Activated T-helper 2 cell treated with anti-CD3 and anti-CD28 coated beads, Interferon-gamma antibody, Interleukin-2, Interleukin-4, amounts not matched to agents 10 μg/mL and 5 μg/mL and 100 μg/mL, durations not matched to agents 14 hours and 24 hours and 36 hours (primary cell): Measurements from ENCODE around the gene BRD9. TPM values are rescaled to one million over a fixed set of nuclear protein-coding genes. Genes with fewer than 3 reads are reported as not detected.

ENCODE experiments used
- DNase-seq: peaks from one replicate; pipeline ENCODE4 v3.0.0; 2021; ENCODE audit warnings: low spot score
- H3K27ac Mint-ChIP-seq: one replicate; pipeline ENCODE4 v1.8.0; 2021; ENCODE audit warnings: mixed read lengths
- H3K27me3 Mint-ChIP-seq: one replicate; pipeline ENCODE4 v1.8.0; 2021; ENCODE audit warnings: low read depth, mixed read lengths
- H3K36me3 Mint-ChIP-seq: one replicate; pipeline ENCODE4 v1.8.0; 2021; ENCODE audit warnings: low read depth, mixed read lengths
- H3K4me1 Mint-ChIP-seq: one replicate; pipeline ENCODE4 v1.8.0; 2021; ENCODE audit warnings: low read depth, mixed read lengths
- H3K4me3 Mint-ChIP-seq: one replicate; pipeline ENCODE4 v1.8.0; 2021; ENCODE audit warnings: low read depth, mild to moderate bottlenecking, moderate library complexity, mixed read lengths
- H3K9me3 Mint-ChIP-seq: one replicate; pipeline ENCODE4 v1.8.0; 2021; ENCODE audit warnings: mixed read lengths
- intact Hi-C: fragments of 100-400 bp; cut with micrococcal nuclease; formaldehyde crosslinking; loops from one replicate; pipeline ENCODE4 v1.15.1; 2023
- total RNA-seq: library from RNA; stranded (reverse); gene quantifications from 2 replicates; pipeline ENCODE4 v1.2.3, GENCODE V29; 2022

Gene BRD9
- total RNA-seq, 1 donor from 2014 or later: 72.9 TPM

DNA sequence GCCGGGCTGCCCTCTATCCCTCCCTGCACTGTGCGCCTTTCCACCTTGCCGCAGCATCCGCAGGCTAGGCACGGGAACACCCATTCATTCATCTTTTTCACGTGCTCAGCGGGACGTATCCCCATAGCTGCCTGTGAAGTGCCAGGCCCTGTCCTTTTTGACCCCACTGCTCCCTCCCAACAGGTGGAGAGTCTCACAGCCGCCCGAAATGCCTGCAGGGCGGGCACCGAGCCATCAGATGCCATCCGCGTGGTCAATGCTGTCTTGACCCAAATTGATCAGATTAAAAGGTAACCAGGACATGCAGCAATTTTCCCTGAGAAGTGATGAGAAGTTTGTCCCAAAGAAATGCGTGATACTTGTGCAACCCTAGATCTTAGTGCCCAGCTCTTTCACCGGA is 15.6 kb upstream of the BRD9 start:
- intact Hi-C loops: no loop called here
- H3K27me3 Mint-ChIP-seq: no peaks in the 10 kb centered on the region

DNA sequence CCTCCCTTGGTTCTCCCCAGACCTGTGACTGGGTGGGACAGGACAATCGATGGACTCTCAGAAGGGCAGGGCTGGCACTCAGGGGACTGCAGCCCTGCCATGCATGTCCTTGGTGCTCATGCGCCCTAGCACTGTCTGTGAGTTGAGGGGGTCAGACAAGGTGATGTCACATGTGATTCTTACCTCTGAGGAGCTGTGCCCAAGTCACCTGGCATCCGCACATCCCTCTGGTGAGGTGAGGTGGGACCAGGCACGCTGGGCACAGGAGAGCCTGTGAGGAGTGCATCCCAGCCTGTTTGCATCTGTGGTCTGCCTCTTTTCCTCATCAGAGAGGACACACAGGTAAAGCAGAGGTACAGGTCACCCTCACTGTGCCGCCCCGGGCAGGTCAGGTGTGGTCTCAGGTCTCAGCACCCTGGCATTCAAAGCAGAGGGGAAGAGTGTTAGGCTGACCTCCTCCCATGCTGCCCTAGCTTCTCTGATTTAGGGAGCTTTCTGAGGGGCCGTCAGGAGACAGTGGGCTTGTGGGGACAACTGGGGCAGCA is 14.8 kb upstream of the BRD9 start:
- no peak for DNase-seq
- Mint-ChIP-seq H3K27me3 (no peaks in the 10 kb centered on the region), H3K4me3 (no peak overlapping the region), H3K4me1 (peaks cover 5% of the 10 kb centered on the region), H3K9me3 (no peaks in the 10 kb centered on the region), H3K36me3 (peaks cover 48% of the 10 kb centered on the region), H3K27ac (no peak overlapping the region)
- intact Hi-C loops: no loop called here

More for the DNA sequence above, 15.6 kb upstream of the BRD9 start:
- Mint-ChIP-seq H3K4me1 (peaks cover 11% of the 10 kb centered on the region), H3K36me3 (peaks cover 51% of the 10 kb centered on the region), H3K27ac (no peak overlapping the region), H3K9me3 (no peaks in the 10 kb centered on the region), H3K4me3 (no peak overlapping the region)
- DNase-seq: no peak

DNA sequence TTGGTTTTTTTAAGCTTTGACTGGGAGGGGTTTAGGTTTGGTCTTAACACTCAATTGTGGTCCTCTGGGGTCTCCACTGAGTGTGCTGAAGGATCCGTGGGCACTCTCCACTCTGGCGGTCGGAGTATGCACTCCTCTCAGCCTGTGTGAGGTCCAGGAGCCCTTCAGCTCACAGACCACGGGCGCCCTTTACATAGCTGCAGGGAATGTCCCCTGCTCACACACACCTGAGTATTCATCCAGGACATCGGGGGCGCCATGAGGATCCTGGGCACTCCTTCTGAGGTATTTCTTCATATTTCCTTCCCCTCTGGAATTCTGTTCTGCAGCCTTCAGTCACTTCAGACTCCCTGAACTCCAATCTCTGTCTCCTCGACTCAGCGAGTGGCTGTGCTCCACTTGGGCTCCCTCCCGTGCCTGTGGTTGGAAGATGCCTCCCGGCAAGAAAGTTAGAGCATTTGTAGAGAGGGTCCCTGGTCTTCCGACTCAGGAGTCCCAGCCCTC is 12.6 kb upstream of the BRD9 start:
- Mint-ChIP-seq H3K36me3 (peaks cover 43% of the 10 kb centered on the region), H3K4me3 (no peak overlapping the region)
- DNase-seq: no peak

DNA sequence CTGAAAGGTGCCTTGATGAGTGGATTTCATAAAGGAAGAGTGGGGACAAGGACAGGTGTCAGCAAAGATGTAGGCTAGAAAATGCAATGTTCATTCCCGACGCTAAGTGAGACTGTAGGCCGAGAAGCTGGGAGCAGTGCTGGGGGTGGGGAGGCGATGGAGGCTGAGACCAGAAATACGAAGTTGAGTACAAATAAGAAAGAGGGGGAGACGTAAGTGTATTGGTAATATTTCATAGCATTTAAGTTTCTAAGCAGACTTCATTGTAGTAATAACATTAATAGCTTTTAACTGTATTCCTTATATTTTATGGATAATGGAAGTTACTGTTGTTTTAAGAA is 11.1 kb upstream of the BRD9 start:
- intact Hi-C loops: loop anchor here (5.0 kb wide), 1 partner anchor 231 kb away; no protein-coding TSS in a partner anchor
- H3K27ac Mint-ChIP-seq: no peak overlapping the region

More for the DNA sequence above, 12.6 kb upstream of the BRD9 start:
- Mint-ChIP-seq H3K27ac (no peak overlapping the region), H3K27me3 (no peaks in the 10 kb centered on the region), H3K9me3 (no peaks in the 10 kb centered on the region), H3K4me1 (no peaks in the 10 kb centered on the region)
- intact Hi-C loops: no loop called here

DNA sequence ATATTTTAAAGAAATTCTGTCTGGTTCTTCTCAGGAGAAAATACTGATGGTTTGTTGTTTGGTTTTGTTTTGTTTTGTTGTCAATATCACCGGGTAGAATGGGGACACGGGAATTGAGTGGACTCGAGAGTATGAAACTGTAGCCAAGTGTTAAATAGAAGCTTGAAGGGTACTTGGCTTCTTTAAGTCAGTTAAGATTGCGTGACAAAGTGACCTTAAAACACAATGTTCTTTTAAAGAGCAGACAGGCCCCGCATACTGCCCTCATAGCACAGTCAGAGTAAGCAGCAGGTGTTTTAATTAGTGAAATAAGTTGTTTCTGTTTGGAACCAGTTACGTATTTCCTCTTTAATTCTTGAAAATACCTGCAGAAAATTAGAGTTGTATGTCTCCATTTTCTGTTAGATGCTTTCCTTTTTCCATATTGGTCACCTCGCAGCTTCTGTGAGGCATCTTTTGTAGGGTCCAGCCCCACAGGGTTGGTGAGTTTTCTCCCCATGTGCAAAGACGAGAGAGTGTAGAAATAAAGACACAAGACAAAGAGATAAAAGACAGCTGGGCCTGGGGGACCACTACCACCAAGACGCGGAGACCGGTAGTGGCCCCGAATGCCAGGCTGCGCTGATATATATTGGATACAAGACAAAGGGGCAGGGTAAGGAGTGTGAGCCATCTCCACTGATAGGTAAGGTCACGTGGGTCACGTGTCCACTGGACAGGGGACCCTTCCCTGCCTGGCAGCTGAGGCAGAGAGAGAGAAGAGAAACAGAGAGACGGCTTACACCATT is 9.7 kb upstream of the BRD9 start:
- no peak overlapping the region for H3K4me3 Mint-ChIP-seq
- H3K36me3 Mint-ChIP-seq: peaks cover 37% of the 10 kb centered on the region
- no peaks in the 10 kb centered on the region for H3K9me3 Mint-ChIP-seq
- H3K27ac Mint-ChIP-seq: no peak overlapping the region
- H3K27me3 Mint-ChIP-seq: no peaks in the 10 kb centered on the region
- no peaks in the 10 kb centered on the region for H3K4me1 Mint-ChIP-seq
- DNase-seq: no peak
- intact Hi-C loops: loop anchor here (5.0 kb wide), 1 partner anchor 230 kb away; no protein-coding TSS in a partner anchor

More for the DNA sequence above, 11.1 kb upstream of the BRD9 start:
- no peaks in the 10 kb centered on the region for H3K9me3 Mint-ChIP-seq
- no peak for DNase-seq
- H3K36me3 Mint-ChIP-seq: peaks cover 43% of the 10 kb centered on the region
- H3K27me3 Mint-ChIP-seq: no peaks in the 10 kb centered on the region
- no peaks in the 10 kb centered on the region for H3K4me1 Mint-ChIP-seq
- no peak overlapping the region for H3K4me3 Mint-ChIP-seq

DNA sequence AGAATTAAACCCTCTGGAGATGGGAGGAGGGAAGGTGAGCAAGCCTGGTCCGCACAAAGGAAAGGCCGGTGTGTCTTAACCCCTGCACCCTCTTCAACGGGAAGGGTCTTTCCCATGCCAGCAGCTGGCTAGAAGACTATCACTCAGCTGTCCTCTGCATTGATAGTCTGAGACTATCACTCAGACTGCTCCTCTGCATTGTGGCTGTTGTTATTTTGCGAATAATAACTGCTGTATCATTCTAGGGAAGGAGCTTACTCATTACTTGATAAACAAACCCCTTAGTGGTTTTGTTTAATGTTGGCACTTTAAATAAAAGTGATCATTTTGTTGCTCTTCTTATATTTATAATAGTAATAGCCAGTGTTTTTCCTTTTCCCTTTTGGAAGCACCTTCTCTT is 8.2 kb upstream of the BRD9 start:
- Mint-ChIP-seq H3K4me3 (no peak overlapping the region), H3K27ac (no peak overlapping the region), H3K9me3 (no peaks in the 10 kb centered on the region), H3K4me1 (peaks cover 6% of the 10 kb centered on the region), H3K27me3 (no peaks in the 10 kb centered on the region), H3K36me3 (peaks cover 36% of the 10 kb centered on the region)
- no peak for DNase-seq
- intact Hi-C loops: loop anchor here (5.0 kb wide), 1 partner anchor 228 kb away; no protein-coding TSS in a partner anchor

DNA sequence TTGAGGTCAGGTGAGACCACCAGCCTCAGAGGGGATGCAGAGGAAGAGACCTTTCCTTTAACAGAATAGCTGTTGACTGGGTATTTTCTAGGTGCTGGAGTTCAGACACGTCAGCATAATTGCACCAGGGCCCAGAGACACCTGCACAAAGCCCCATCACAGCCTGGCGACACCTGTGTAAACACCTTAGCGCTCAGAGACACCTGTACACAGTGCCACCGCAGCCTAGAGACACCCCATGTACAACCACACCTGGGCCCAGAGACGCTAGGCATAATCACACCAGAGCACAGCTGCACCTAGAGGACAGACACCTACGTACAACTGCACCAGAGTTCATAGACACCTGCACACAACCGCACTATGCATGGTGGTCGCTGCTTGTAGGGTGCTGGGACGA is 1.1 kb upstream of the BRD9 start:
- H3K36me3 Mint-ChIP-seq: peaks cover 58% of the 10 kb centered on the region
- no peaks in the 10 kb centered on the region for H3K27me3 Mint-ChIP-seq
- no peaks in the 10 kb centered on the region for H3K9me3 Mint-ChIP-seq
- peaks cover 32% of the 10 kb centered on the region for H3K4me1 Mint-ChIP-seq
- intact Hi-C loops: no loop called here
- no peak for DNase-seq
- peak overlapping the region; percentile 82 for H3K4me3 Mint-ChIP-seq
- H3K27ac Mint-ChIP-seq: peak overlapping the region; percentile 55

DNA sequence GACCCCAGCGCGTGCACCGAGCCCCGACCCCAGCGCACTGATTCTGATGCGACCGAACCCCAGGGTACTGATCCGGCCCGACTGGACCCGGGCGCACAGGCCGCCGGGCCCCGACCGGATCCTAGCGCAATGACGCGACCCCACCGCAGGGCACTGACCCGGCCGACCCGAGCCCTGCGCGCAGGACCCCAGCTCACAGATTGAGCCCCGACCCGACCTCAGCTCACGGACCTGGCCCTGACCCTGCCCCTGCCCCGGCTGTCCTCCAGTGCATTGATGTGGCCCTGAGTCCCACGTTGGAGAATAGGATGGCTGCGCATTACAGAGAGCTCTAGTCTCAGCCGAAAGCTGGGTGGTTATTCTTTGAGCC is 521 bp upstream of the BRD9 start:
- intact Hi-C loops: no loop called here
- Mint-ChIP-seq H3K4me1 (peaks cover 32% of the 10 kb centered on the region), H3K9me3 (no peaks in the 10 kb centered on the region), H3K27ac (peak overlapping the region; percentile 55), H3K36me3 (peaks cover 63% of the 10 kb centered on the region), H3K27me3 (no peaks in the 10 kb centered on the region), H3K4me3 (peak overlapping the region; percentile 82)
- DNase-seq: no peak

DNA sequence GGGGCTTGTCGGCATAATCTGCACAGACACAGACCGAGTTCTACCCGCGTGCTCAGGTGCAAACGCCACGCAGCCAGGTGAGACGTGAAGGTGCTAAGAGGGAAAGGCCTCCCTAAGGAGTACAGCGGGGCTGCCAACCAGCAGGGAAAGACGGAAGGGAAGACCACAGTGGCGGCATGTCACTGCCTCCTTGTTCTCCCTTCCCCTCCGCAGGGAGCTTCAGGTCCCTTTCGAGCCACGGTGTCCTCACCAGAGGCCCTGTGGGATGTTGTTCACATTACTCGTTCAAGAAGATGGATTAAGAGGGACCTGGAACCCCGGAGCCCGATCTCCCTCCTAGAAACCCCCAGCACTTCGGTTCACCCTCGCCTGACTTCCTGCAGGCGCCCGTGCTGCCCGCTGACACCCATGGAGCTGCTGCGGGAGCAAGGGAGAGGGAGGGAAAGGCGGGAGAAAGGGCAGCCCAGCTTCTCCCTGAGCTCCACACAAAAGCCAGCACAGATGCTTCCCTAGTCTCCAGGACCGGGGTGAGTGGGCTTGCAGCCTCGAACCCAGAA is 686 bp downstream of the BRD9 start:
- H3K27ac Mint-ChIP-seq: peak overlapping the region; percentile 86
- peaks cover 32% of the 10 kb centered on the region for H3K4me1 Mint-ChIP-seq
- no peaks in the 10 kb centered on the region for H3K9me3 Mint-ChIP-seq
- no peak for DNase-seq
- H3K27me3 Mint-ChIP-seq: no peaks in the 10 kb centered on the region
- peak overlapping the region; percentile 86 for H3K4me3 Mint-ChIP-seq
- intact Hi-C loops: no loop called here
- H3K36me3 Mint-ChIP-seq: peaks cover 74% of the 10 kb centered on the region

DNA sequence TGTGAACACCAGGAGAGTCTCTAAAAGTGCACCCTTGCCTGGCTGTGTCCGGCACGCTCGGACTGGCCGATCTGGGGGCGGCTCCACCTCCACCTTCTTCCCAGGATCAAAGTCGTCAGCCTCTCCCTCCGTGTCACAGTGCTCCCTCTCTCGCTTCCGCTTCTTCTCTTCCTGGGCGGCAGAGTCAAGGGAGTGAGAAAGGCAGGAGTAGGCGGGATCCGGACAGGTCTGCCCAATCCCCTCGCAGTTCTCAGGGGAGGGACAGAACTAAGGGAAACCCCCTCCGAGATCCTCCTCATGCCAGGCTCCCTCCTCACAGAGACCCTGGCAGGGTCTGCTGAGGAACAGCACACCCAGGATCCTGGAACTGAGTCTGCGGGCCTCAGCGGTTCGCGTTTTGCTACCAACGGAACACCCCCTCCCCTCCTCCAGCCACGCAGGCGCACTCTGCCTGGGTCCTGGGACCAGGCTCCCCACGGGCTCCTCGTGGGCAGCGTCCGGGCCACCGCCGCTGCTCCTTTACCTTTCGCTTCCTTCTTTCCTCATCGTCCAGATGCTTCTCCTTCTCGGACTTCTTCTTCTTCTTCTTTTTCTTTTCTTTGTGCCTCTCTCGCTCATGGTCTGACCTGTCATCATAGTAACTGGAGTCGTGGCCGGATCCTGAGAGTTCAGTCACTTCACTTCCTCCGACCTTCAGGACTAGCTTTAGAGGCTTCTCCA is 1.3 kb downstream of the BRD9 start:
- H3K9me3 Mint-ChIP-seq: no peaks in the 10 kb centered on the region
- intact Hi-C loops: no loop called here
- no peaks in the 10 kb centered on the region for H3K27me3 Mint-ChIP-seq
- peaks cover 27% of the 10 kb centered on the region for H3K4me1 Mint-ChIP-seq
- DNase-seq: no peak
- peak overlapping the region; percentile 86 for H3K27ac Mint-ChIP-seq
- H3K36me3 Mint-ChIP-seq: peaks cover 75% of the 10 kb centered on the region
- H3K4me3 Mint-ChIP-seq: peak overlapping the region; percentile 86

DNA sequence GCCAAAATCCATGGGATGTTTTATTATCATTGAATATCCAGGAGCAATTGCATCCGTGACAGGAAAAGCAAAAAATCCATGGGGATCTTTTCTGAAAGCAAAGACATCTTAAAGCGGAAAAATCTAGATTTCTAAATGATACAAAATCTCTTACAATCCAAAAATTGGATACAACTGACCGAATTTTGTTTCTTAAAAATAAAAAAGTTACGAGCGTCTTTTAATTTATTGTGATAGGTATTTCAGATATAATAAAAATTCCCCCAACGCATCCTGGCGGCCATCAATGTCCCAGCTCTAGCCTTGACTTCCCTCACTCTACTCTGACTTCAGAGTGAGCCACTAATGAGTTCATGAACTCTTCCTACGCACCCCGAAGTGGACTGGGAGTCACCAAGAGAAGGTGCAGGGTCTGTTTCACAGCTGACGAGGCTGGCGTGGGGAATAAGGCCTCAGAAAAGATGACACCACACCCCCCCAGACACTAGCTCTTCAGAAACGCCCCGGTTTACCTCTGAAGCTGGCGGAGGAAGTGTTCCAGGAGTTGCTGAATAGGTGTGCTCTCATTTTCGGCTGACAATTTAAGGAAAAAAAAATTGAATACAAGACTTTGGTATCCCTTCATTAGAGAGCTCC is 3.4 kb downstream of the BRD9 start:
- no peak for DNase-seq
- no peak overlapping the region for H3K27ac Mint-ChIP-seq
- H3K36me3 Mint-ChIP-seq: peaks cover 80% of the 10 kb centered on the region
- H3K9me3 Mint-ChIP-seq: no peaks in the 10 kb centered on the region
- peak overlapping the region; percentile 26 for H3K4me3 Mint-ChIP-seq
- intact Hi-C loops: no loop called here
- peaks cover 20% of the 10 kb centered on the region for H3K4me1 Mint-ChIP-seq
- H3K27me3 Mint-ChIP-seq: no peaks in the 10 kb centered on the region

DNA sequence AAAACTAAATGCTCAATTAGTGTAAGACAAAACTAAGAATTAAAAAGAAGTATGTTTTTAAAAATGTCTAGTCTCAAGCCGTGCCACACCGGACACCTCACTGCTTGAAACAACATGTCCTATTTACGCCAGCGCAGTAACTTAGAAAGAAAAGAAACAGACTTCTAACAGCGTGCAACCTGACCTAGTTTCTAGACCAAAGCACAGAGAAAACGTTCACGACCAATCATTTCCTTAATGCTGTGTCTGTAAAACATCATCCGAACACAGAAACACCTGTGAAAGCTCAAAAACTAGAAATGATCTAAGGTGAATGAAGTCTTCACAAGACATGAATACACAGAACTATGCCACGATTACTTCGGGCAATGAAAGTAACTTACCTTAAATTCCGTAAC is 4.0 kb downstream of the BRD9 start:
- peaks cover 83% of the 10 kb centered on the region for H3K36me3 Mint-ChIP-seq
- no peak overlapping the region for H3K4me3 Mint-ChIP-seq

More for the DNA sequence above, 4.0 kb downstream of the BRD9 start:
- H3K4me1 Mint-ChIP-seq: peaks cover 15% of the 10 kb centered on the region
- H3K27me3 Mint-ChIP-seq: no peaks in the 10 kb centered on the region
- DNase-seq: no peak
- intact Hi-C loops: no loop called here
- no peaks in the 10 kb centered on the region for H3K9me3 Mint-ChIP-seq
- H3K27ac Mint-ChIP-seq: no peak overlapping the region
